ENCODE results near the gene SPTAN1.

SPTAN1 gene

DNA sequence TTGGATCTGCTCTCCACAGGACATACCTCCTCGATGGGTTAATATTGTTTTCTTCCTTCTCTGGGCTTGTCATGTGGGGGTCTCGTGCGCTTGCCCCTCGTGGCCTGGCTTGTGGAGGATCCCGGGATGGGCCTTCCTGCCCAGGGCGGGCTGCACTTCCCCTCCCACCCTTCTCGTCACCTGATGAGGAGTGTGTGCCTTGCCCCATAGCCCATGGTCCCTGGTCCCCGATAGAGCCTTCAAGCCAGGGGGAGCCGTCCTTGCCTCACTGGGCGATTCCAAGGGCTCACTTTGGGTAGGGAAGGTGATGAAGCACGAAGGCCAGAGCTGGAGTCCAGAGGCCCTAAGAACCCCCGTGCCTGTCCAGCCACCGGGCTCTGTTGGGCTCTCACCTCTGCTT, 75.5 kb downstream of the SPTAN1 start:
- DNase-seq (ENCODE audit: low read depth), result no peak

DNA sequence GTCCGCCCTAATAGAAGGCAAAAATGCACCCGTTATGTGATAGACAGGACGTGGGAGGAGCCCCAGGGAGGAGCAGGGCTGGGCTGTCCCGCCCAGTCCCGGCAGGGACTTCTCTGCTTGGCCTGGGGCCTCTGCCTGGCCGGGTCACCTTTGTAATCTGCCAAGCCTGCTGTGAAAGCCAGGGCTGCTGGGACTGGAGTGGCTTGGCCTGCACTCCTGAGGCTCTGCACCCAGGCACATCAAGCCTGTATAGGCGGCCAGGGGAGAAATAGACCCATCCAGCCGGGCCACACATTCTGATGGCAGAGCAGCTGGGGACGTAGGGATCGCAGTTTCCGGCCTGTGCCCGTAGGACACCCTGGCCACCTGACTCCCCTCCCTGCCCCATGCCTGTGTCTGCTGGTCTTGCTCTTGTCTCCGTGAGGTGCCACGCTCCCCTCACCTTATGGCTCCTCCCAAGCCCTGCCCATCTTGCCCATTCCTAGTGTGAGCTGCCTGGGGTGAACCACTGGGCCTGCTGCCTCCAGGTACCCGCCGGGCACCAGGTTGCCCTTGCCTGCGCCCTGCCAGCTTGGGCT, 76.2 kb downstream of the SPTAN1 start:
- no peak for DNase-seq (ENCODE audit: low read depth)
- no peak overlapping the region for H3K4me3 ChIP-seq (ENCODE audit: low read depth, low read length)

More for the DNA sequence above, 75.5 kb downstream of the SPTAN1 start:
- no peak overlapping the region for H3K4me3 ChIP-seq (ENCODE audit: low read depth, low read length)

DNA sequence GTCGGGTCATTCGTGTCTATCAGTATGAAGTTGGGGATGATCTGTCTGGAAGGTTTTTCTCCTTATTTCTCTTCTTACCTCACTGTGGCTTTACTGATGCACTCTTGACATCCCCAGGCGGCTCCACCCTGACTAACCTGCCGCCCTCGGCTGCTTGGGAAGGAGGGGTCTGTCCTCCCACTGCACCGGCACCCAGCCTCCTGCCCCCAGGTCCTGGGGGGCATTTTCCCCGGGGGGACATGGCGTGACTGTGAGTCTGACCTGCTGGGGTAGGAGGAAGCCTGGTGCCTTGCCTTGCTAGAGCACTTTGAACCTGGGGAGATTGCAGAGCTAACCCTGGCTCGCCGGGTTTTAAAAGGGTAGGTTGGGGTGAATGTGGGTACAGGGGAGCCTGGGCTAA, 76.7 kb downstream of the SPTAN1 start:
- DNase-seq (ENCODE audit: low read depth), result no peak
- no peak overlapping the region for H3K4me3 ChIP-seq (ENCODE audit: low read depth, low read length)

DNA sequence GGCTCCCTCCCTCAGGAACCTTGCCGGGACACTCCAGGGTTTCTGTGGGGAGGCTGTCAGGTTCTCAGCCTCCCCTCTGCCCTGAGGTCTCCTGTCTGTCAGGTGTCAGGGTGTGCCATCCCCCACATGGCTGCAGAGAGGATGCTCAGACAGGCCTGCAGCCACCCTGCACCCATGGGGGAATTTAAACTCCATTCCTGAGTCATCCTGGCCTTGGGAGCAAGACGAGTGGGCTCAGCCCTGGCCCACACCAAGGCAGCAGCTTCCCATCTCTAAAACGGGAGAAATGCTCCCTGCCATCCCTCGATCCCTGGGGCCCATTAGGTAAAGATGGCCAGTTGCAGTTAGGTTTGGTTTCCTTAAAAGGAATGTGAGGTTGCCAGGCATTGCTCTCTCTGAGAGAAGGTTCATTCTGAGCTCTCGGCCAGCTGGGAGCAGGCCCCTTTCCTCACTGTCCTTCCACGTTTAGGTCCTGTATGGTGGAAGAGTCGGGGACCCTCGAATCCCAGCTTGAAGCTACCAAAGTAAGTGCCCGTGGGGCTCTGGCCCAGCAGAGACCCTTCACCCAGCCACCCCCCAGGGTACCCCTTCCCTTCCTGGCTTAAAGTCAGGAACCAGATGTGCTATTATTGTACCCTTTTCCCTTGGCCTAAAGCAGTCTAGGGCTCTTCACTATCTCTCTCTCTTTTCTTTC, 77.6 kb downstream of the SPTAN1 start:
- DNase-seq (ENCODE audit: low read depth), result no peak
- H3K4me3 ChIP-seq (ENCODE audit: low read depth, low read length), result no peak overlapping the region

DNA sequence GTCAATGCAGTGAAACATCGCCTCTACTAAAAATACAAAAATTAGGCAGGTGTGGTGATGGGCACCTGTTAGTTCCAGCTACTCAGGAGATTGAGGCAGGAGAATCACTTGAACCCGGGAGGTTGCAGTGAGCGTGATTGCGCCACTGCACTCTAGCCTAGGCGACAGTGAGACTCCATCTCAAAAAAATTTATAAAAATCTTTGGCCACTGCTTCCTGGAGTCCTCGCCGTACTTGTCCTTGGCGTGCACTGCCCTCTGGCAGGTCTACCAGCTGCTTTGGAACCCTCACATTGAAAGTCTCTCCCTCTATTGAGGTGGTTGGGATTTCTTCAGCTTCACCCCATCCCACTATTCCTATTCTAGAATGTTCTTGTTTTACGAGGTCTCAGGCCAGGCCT, 79.2 kb downstream of the SPTAN1 start:
- DNase-seq (ENCODE audit: low read depth), result no peak
- no peak overlapping the region for H3K4me3 ChIP-seq (ENCODE audit: low read depth, low read length)

DNA sequence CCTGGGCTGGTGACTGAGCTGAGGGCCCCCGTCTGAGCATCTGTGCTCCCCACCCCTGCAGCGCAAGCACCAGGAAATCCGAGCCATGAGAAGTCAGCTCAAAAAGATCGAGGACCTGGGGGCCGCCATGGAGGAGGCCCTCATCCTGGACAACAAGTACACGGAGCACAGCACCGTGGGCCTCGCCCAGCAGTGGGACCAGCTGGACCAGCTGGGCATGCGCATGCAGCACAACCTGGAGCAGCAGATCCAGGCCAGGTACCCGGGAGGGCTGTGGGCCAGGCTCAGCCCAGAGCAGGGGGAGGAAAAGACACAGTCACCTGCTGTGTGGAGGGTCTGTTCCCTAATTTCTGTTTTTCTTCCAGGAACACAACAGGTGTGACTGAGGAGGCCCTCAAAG, 79.7 kb downstream of the SPTAN1 start:
- DNase-seq (ENCODE audit: low read depth), result no peak

DNA sequence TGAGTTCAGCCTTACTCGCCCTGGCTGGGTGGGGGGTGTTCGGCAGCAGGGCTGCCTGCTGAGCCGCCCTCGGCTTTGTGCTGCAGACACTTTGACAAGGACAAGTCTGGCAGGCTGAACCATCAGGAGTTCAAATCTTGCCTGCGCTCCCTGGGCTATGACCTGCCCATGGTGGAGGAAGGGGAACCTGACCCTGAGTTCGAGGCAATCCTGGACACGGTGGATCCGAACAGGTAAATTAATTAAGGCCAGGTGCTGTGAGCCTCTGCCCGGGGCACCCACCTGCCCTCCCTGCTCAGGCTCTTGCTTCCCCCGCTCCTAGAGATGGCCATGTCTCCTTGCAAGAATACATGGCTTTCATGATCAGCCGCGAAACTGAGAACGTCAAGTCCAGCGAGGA, 80.1 kb downstream of the SPTAN1 start:
- H3K4me3 ChIP-seq (ENCODE audit: low read depth, low read length), result no peak overlapping the region
- DNase-seq (ENCODE audit: low read depth), result no peak

More for the DNA sequence above, 79.7 kb downstream of the SPTAN1 start:
- no peak overlapping the region for H3K4me3 ChIP-seq (ENCODE audit: low read depth, low read length)

DNA sequence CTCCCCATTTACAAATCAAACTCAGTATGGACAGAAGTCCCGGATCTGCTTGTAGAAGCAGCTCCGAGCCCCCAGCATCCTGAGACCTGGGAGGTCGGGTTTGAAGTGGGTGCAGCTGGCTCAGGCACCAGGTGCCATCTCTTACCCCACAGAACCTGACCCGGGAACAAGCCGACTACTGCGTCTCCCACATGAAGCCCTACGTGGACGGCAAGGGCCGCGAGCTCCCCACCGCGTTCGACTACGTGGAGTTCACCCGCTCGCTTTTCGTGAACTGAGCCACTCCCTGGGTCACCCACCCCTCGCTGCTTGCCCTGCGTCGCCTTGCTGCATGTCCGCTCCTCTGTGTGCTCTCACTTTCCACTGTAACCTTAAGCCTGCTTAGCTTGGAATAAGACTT, 80.7 kb downstream of the SPTAN1 start:
- no peak overlapping the region for H3K4me3 ChIP-seq (ENCODE audit: low read depth, low read length)
- no peak for DNase-seq (ENCODE audit: low read depth)

DNA sequence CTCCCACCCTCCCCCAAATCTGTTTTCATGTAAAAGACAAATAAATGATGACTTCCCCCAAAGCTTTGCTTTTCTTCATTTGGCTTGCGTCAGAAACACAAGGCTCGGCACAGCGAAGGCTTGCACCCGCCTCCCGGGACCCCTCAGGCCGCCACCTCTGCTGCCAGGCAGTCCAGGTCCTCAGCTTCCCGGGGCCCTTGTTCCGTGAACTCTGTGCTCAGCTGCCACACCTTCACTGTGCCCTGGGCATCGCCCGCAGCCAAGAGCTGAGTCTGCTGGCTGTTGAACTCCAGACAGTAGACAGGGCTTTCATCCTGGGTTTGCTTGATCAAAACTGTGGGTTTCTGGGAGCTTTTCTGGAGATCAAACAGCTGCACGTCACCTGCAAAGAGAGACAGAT, 81.2 kb downstream of the SPTAN1 start:
- no peak overlapping the region for H3K4me3 ChIP-seq (ENCODE audit: low read depth, low read length)
- no peak for DNase-seq (ENCODE audit: low read depth)

DNA sequence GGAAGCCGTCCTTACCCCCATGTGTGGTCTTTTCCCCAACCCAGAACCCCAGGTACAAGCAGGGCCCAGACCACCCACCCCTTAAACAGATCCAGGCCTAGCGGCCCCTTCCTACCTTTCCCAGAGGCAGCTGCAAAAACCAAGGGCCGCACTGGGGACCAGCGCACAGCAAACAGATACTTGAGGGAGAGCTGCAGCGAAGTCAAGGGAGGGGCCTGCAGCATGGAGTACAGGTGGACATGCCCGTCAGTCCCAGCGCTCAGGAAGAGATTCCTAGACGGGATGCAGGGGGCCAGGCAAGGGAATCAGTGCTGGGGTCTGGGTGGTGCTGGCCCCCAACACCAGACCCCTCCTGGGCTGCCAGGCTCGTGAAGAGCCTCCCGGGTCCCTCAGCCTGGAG, 81.7 kb downstream of the SPTAN1 start:
- H3K4me3 ChIP-seq (ENCODE audit: low read depth, low read length), result no peak overlapping the region

DNA sequence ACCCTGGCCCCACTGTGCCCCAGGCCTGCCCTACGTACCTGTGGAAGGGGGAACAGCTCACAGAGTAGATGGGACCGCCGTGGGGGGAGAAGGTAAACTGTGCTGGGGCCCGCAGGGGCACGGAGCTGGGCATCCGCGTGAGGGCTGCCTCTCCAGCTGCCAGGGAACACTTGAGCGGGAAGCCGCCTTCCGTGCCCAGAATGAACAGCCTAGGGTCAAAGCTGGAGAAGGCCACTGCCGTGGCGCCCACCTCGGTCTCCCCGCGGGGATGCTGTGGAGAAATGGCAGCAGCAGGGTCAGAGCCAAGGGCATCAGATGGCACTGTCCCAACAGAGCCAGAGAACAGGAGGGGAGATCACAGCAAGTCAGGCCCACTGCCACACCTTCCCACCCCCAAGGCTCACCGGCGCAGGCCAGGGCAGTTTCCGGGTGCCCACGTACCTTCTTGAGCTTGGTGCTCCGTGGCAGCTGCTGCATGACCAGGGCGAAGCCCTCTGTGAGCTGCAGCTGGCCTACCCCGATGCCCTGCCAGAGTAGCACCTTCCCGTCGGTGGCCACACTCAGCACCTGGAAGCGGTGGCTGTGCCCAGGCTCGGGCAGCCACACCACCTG, 82.4 kb downstream of the SPTAN1 start:
- no peak overlapping the region for H3K4me3 ChIP-seq (ENCODE audit: low read depth, low read length)
- no peak for DNase-seq (ENCODE audit: low read depth)

More for the DNA sequence above, 81.7 kb downstream of the SPTAN1 start:
- no peak for DNase-seq (ENCODE audit: low read depth)

DNA sequence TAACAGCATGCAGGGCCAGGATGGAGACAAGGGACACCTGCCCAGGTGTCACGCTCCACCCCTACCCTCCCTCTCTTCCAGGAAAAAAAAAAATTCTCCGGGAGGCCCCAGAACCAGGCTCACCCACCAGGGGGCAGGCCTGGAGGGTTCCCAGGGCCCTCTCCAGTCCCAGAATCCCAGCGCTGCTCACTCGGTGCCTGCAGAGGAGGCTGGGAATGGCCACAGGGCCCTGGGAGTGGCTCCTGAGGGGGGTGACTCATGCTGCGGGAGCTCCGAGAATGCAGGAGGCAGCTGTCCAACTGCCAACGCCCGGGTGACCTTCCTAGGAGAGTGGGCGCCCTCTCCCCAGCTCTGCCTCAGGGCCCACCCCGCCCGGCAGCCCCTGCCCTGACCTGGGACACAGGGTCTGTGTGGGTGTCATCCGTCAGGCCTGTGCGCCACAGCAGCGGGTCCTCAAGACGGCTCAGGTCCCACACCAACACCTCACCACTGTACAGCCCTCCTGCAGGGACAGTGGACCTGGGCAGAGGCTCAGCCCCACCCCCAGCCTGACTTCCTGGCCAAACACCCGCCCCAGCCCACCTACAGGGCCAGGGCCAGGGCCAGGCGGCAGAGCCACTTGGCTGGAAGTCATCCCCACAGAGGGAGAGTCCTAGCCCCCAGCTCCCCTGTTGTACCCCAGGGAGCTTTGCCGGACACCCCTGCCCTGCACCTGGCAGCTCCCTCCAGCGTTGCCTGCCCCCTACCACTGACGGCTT, 83.1 kb downstream of the SPTAN1 start:
- peak; percentile 79 for DNase-seq (ENCODE audit: low read depth)

DNA sequence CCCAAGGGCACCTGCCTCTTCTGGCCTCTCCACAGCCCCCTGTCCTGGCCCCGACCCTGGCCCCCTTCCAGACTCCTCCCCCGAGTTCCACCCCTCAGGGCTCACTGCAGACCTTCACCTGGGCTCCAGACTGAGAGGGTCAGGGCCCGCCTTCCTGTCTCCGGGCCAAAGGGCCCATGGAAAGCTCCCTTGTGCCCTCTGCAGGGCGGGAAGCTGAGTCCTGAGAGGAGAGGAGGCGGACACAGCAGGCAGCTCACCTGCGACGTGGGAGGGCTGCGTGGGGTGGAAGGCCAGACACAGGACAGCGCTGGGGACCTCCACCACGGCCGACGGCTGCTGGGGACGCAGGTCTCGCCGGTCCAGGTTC, 83.6 kb downstream of the SPTAN1 start:
- no peak overlapping the region for H3K4me3 ChIP-seq (ENCODE audit: low read depth, low read length)
- DNase-seq (ENCODE audit: low read depth), result no peak

More for the DNA sequence above, 83.1 kb downstream of the SPTAN1 start:
- H3K4me3 ChIP-seq (ENCODE audit: low read depth, low read length), result no peak overlapping the region

DNA sequence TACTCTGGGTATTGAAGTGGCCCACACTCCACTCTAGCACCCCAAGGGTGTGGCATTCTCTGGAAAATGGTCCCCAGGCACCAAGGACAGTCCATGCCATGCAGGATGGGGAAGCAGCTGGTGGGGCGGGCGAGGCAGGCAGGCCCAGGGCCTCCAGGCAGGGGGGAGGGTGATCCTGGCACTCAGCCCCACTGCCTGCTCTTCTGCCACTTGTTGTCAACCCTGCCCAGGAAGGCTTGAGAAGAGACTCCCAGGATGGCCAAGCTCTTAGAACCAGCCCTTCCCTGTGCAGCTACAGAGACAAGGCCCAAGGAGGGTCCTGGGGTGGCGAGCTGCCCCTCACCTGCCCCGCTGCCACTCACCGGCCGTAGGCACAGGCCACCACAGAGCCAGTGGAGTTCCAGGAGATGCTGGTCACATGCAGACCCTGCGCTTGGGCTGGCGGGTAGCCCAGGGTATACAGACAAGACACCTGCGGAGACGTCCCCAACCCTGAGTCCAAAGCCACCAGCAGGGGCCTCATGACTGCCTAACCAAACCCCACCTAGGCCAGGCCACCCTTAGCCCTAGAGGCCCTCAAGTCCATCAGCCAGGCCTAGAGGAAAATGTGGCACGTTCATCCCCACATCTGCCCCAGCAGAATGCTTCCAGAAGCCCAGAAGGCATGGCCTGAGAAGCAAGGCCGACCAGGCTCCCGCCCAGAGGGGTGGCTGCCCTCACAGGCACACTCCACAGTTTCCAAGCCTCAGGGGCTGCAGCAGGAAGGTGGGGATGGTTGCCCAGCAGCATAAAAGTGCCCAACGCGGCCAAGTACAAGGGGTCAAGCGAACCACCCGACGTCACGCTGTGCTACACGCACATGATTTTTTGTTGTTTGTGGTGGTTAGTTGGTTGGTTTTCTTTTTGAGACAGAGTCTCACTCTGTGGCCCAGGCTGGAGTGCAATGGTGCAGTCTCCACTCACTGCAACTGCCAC, 84.5 kb downstream of the SPTAN1 start:
- DNase-seq (ENCODE audit: low read depth), result no peak

DNA sequence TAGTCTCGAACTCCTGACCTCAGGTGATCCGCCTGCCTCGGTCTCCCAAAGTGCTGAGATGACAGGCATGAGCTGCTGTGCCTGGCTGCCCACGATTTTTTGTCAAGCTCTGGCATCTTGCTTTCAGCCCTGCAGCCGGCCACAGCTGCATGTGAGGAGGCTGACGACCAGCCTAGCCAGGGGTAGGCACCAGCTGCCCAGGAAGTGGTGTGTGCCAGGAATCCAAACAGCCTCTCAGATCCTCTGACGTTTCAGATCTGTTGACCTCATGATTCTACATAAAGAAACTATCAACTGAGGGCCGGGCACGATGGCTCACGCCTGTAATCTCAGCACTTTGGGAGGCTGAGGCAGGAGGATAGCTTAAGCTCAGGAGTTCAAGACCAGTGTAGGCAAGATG, 85.3 kb downstream of the SPTAN1 start:
- H3K4me3 ChIP-seq (ENCODE audit: low read depth, low read length), result no peak overlapping the region
- DNase-seq (ENCODE audit: low read depth), result peak; percentile 39

More for the DNA sequence above, 84.5 kb downstream of the SPTAN1 start:
- no peak overlapping the region for H3K4me3 ChIP-seq (ENCODE audit: low read depth, low read length)

DNA sequence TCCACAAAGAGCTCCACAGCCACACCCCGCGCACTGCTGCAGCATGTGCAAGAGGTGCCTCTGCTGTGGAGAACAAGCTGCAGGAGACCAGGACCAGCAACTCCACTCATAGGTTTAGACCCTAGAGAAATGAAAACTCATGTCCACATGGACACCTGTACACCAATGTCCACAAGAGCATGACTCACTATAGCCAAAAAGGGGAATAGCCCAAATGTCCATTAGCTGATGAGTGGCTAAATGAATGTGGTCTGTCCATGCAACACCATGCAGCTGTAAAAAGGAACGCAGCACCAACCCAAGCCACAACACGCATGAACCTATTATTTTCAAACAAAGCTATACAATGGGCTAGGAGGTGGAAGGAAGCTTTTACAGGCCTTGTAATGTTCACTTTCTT, 86.2 kb downstream of the SPTAN1 start:
- H3K4me3 ChIP-seq (ENCODE audit: low read depth, low read length), result no peak overlapping the region
- DNase-seq (ENCODE audit: low read depth), result no peak

DNA sequence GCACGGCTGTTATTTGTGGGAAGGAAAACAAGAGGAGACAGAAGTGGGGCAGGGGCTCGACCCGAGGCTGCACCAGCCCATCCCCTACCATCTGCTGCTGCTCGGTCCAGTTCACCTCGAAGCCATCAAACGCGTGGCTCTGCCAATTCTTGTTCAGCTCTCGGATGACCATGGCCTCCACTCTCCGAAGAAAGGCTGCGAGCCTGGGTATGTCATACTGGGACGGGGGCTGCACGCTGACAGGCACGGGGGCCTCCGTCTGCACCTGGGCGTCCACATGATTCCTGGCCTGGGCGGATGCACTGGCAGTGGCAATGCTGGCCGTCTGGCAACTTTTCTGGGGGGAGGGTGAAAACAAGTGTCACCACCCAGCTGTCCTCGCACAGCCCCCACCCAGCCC, 88.2 kb downstream of the SPTAN1 start:
- no peak overlapping the region for H3K4me3 ChIP-seq (ENCODE audit: low read depth, low read length)
- no peak for DNase-seq (ENCODE audit: low read depth)

DNA sequence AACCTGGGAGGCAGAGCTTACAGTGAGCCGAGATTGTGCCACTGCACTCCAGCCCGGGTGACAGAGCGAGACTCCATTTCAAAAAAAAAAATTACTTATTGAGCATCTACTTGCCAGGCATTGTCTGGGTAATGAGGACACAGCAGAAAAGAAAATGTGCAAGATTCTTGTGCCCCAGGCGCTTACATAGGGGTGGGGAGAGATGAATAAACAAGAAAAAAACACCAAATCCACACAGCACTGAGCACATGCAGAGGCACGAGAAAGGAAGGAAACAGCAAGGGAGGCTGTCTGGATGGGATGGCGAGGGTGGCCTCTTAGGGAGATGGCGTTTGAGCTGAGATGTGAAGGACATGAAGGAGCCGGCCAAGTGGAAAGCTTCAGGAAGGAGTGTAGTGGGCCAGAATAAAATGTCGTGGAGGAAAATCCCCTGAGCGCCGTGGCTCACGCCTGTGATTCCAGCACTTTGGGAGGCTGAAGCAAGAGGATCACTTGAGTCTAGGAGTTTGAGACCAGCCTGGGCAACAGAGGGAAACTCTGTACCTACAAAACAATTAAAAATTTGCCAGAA, 90.4 kb downstream of the SPTAN1 start:
- H3K4me3 ChIP-seq (ENCODE audit: low read depth, low read length), result no peak overlapping the region
- no peak for DNase-seq (ENCODE audit: low read depth)

Data from skeletal muscle cell (primary cell).